ENCODE data around the gene TOMM34. TPM values are rescaled to one million over a fixed set of nuclear protein-coding genes. Genes with fewer than 3 reads are reported as not detected.

Gene TOMM34
- total RNA-seq, 1 donor from 2014 or later = 16.2 TPM

GRCh38 chr20:44921447-44921846 lies 38.8 kb downstream of the TOMM34 start:
- intact Hi-C loops (cut with DNase I) = no loop called here
- peaks cover 0 to 7% of the 10 kb centered on the region in 2 donors for H3K36me3 ChIP-seq

GRCh38 chr20:44918761-44919160 lies 41.4 kb downstream of the TOMM34 start:
- Histone ChIP-seq H3K4me1 (no peaks in the 10 kb centered on the region), H3K27ac (no peak overlapping the region), H3K27me3 (no peaks in the 10 kb centered on the region), H3K4me3 (no peak overlapping the region), H3K36me3 (peaks cover 0 to 7% of the 10 kb centered on the region in 2 donors), H3K9me3 (no peaks in the 10 kb centered on the region)
- DNase-seq (ENCODE audit: extremely low spot score in 2 of 2) = no peak
- intact Hi-C loops (cut with DNase I) = no loop called here
- no peak for TF ChIP-seq POLR2A (IDR thresholded peaks at IDR 0.05)
- TF ChIP-seq POLR2AphosphoS5 (IDR thresholded peaks at IDR 0.05; ENCODE audit: insufficient read depth in 1 of 2, low read depth in 1 of 2) = no peak
- TF ChIP-seq CTCF (IDR thresholded peaks at IDR 0.05) = no peak

More at GRCh38 chr20:44921447-44921846, 38.8 kb downstream of the TOMM34 start:
- no peak for TF ChIP-seq POLR2A (IDR thresholded peaks at IDR 0.05)
- no peak for TF ChIP-seq CTCF (IDR thresholded peaks at IDR 0.05)
- TF ChIP-seq POLR2AphosphoS5 (IDR thresholded peaks at IDR 0.05; ENCODE audit: insufficient read depth in 1 of 2, low read depth in 1 of 2) = no peak
- no peaks in the 10 kb centered on the region for H3K4me1 ChIP-seq
- H3K27me3 ChIP-seq = no peaks in the 10 kb centered on the region
- H3K27ac ChIP-seq = no peak overlapping the region
- H3K9me3 ChIP-seq = no peaks in the 10 kb centered on the region
- H3K4me3 ChIP-seq = no peak overlapping the region
- DNase-seq (ENCODE audit: extremely low spot score in 2 of 2) = no peak

GRCh38 chr20:44918342-44918741 lies 41.9 kb downstream of the TOMM34 start:
- intact Hi-C loops (cut with DNase I) = no loop called here
- Histone ChIP-seq H3K27me3 (no peaks in the 10 kb centered on the region), H3K4me1 (no peaks in the 10 kb centered on the region), H3K9me3 (no peaks in the 10 kb centered on the region), H3K36me3 (peaks cover 0 to 7% of the 10 kb centered on the region in 2 donors), H3K4me3 (no peak overlapping the region), H3K27ac (no peak overlapping the region)
- TF ChIP-seq CTCF (IDR thresholded peaks at IDR 0.05) (no peak), POLR2AphosphoS5 (IDR thresholded peaks at IDR 0.05; ENCODE audit: insufficient read depth in 1 of 2, low read depth in 1 of 2) (no peak)
- no peak for DNase-seq (ENCODE audit: extremely low spot score in 2 of 2)

GRCh38 chr20:44917399-44917798 lies 42.8 kb downstream of the TOMM34 start:
- intact Hi-C loops (cut with DNase I) = no loop called here
- no peak overlapping the region for H3K27ac ChIP-seq
- no peak for TF ChIP-seq CTCF (IDR thresholded peaks at IDR 0.05)
- no peaks in the 10 kb centered on the region for H3K4me1 ChIP-seq
- no peaks in the 10 kb centered on the region for H3K27me3 ChIP-seq
- H3K36me3 ChIP-seq = peaks cover 0 to 7% of the 10 kb centered on the region in 2 donors
- no peak overlapping the region for H3K4me3 ChIP-seq
- no peaks in the 10 kb centered on the region for H3K9me3 ChIP-seq
- DNase-seq (ENCODE audit: extremely low spot score in 2 of 2) = no peak

- Histone ChIP-seq H3K27ac (no peak overlapping the region), H3K4me1 (no peaks in the 10 kb centered on the region), H3K27me3 (no peaks in the 10 kb centered on the region), H3K9me3 (no peaks in the 10 kb centered on the region), H3K4me3 (no peak overlapping the region), H3K36me3 (peaks cover 0 to 2% of the 10 kb centered on the region in 2 donors)
- DNase-seq (ENCODE audit: extremely low spot score in 2 of 2) = no peak
- intact Hi-C loops (cut with DNase I) = no loop called here
- TF ChIP-seq CTCF (IDR thresholded peaks at IDR 0.05) (no peak), POLR2AphosphoS5 (IDR thresholded peaks at IDR 0.05; ENCODE audit: insufficient read depth in 1 of 2, low read depth in 1 of 2) (no peak), POLR2A (IDR thresholded peaks at IDR 0.05) (no peak)
Observed at GRCh38 chr20:44916586-44916985, 43.6 kb downstream of the TOMM34 start.
